GM21786 (cell line): Measurements from ENCODE around the gene PALLD.
"Not testable (repeated sequence)": the region's sequence is repeated elsewhere in the genome, so short reads cannot be mapped to it uniquely, and the experiment has no call there.

Experiments used
- ATAC-seq: cut with Tn5 transposase; IDR thresholded peaks from one replicate; pipeline ENCODE4 v1.9.1; 2021; ENCODE audit not compliant: unreplicated experiment

The PALLD gene

DNA sequence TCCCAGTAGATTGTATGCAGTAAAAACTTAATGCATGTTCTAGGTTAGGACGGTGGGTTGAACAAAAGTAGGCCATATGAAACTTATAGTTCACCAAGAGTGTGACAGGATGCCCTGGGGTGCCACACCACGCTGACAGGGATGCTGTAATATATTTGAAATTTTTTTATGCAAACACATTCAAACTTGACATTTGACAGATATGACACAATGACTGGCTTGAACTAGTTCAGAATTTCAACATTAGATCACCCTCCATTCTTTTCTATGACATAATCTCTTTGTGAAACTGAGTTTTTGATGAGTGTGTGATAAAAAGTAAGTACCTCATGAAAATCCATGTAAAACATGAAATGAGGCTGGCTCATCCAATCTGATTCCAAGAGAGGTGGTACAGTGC is 198.4 kb downstream of the PALLD start:
- no peak for ATAC-seq

DNA sequence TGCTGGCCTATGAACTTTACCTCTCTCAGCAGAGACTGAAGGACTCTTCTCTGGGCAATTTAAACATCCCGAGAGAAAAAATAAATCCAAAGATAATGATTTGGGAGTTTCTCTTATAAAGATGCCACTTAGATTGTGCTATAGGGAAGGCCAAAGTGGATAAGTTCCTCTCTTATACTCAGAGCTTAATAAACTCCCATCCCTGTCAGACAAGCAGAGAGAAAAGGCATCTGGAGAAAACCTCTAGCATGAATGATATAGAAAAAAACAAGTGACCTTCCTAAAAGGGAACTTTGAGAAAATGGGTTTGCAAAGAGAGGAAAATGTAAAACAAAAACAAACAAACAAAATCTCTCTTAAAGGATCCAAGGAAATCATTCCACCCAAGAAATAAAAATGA is 199.4 kb downstream of the PALLD start:
- no peak for ATAC-seq

DNA sequence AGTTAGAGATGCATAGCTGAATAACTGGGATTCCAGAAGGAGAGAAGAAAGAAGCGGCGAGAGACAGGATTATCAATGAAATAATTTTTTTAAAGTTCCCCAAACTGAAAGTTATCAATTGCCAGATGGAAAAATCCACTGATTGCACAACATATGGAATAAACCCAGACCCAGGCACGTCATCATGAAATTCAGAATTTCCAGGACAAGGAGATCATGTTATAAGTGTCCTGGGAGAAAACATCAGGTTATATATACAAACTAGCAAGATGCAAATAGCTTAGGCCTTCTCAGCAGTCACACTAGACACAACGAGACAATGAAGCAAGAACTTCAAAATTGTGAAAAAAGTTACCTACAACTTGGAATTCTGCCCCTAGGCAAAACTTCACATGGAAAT is 200.0 kb downstream of the PALLD start:
- ATAC-seq: no peak

DNA sequence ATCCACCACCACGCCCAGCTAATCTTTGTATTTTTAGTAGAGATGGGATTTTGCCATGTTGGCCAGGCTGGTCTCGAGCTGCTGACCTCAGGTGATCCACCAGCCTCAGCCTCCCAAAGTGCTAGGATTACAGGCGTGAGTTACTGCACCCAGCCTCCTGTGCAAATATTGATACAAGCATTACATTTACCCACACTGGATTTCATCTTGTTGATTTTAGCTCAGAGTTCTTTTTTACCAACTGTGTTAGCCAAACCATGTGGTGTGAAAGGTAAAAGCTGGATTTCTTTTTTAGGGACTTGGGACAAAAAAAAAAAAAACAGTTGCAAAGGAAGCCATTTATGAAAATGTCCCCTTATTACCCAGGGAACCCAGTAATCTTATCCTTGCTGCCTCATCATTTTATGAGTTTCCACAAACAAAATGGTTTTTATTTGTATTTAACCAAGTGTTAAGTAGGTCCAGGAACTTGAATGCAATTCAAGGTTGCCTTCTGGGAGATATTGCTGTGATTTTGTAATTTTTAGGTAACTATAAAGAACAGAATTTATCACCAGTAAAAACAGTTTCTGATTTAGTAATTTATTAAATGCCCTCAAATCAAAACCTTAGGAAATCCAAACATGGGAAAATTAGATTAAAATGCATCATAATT is 202.5 kb downstream of the PALLD start:
- ATAC-seq: no peak

DNA sequence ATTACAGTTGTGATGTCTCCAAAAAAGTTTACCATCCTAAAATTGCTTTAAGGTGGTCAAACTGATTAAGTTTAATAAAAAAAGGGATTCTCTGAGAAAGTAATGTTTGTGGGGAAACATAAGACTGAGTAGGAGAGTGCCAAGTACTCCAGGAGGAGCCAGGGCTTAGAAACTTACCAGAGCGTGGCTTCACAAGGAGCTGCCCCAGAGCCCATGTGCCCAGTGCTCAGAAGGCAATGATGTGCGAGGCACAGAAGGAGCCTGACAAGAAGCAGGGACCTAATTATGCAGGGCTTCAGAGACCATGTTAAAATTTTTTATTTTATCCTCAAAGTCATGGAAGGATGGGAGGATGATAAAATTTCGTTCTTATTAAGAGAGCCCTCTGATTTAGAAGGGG is 204.2 kb downstream of the PALLD start:
- no peak for ATAC-seq

DNA sequence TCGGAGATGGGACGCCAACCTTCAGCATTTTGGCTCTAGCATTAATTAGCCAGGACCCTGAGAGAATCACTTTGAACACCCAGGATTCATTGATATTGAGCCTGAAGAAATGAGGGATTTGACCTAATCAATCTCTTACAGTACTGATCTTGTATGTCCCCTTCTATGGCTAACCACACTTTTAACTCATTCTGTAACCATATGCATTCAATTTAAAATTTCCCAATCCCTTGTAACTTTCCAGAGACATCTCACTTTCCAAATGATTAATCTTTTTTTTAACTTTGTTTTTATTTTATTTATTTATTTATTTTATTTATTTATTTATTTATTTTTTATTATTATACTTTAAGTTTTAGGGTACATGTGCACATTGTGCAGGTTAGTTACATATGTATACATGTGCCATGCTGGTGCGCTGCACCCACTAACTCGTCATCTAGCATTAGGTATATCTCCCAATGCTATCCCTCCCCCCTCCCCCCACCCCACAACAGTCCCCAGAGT is 205.8 kb downstream of the PALLD start:
- not testable (repeated sequence) for ATAC-seq

DNA sequence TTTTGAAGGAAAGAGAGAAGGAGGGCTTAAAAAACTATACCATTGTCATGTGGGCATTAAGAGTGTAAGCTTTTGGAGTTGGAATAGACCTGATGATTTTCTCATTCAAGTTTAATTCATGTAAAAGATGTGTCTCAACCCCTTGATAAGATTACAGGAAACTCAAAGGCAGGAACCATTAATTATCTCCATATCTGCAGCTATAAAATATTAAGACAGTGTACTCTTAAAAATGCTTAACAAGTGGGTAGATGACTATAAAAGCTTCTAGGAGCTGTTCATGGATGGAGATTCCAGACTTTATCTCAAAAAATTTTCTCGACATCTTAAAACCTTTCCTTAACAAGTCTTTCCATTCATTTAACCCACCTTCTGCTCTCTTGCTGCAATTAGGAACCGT is 208.3 kb downstream of the PALLD start:
- no peak for ATAC-seq

DNA sequence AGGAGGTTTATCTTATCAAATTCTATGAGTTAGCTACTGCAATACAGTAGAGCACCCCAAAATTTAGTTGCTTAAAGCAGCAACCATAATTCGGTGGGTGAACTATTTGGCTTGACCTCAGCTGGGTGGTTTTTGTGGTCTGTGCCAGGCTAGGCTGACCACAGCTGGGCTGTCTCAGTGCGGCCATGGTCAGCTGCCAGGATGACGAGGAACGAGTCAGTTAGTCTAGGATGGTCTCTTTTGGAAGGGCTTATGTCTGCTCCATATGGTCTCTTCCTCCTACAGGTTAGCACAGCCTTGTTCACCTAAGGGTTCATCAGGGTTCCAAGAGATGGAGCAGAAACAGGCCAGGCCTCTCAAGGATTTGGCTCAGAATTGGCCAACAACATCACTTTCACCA is 210.4 kb downstream of the PALLD start:
- ATAC-seq: no peak

DNA sequence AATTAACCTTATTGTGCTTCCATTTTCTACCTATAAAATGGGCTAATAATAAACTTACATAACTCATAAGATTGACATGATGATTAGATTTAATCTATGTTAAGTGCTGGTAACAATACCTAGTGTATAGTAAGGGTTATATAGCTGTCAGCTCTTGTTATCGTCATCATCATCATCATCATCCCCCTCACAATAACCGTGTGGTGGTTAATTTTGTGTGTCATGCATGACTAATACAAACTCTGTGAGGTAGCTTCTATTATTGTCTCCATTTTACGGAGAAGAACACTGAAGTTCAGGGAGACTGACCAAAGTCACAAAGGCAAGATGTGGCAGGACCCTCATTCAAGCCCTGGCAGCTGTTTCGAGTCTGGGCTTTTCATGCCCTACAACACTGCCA is 211.3 kb downstream of the PALLD start:
- ATAC-seq: no peak

DNA sequence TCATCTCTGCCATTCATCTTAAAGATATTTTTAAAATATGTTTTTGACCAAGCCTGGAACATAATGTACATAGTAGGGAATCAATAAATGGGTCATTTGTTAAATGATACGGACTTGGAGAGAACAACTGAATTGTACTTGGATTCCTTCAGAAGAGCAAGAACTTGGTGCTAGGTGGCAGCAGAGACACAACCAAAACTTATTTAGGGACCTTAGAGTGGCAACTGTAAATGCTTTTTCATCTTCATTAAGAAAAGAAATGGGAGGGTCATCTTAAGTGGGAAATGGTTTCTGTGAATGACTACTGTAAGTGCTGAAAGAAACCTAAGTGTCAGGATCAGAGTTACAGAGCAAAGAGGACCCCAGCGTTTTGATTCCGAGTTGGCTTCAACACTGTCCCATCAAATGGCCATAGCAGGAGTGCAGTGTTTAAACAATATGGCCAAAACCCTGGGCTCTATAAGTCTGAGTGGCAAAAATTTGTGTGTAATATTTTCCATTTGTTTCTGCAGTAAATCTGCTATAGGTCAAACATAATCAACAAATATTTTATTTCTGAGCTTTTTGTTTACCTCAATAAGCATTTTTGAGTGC is 213.6 kb downstream of the PALLD start:
- no peak for ATAC-seq

DNA sequence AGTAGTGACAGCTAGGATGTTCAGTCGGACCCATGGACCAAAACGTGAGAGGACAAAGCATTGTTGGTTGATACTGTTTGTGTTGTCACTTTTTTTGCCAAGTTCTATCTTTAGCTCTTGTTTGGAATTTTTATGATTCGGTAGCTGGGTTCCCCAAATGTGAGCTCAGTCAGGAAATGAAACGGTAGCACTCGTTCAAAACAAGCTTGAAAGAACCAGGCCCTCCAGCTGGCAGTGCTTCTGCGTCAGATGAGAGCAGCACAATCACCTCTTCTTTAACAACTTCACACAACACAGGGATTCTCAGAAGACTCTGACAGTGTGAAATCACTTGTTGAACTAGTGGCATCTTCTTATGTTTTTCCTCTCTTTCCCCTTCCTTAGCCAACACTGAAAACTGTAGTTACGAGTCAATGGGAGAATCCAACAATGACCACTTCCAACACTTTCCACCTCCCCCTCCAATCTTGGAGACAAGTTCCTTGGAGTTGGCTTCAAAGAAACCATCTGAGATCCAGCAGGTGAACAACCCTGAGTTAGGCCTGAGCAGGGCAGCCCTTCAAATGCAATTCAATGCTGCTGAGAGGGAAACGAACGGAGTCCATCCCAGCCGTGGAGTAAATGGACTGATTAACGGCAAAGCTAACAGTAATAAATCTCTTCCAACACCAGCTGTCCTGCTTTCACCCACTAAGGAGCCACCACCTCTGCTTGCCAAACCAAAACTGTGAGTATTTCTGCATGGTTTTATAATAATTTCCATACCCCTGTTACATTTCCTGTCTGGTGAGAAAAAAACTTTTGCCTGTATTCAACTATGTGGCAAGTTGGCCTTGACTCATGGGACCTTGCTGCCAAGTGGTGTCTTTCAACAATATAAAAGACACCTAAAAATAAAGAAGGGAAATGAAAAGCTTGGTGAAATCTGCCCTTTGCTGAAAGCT is 214.6 kb downstream of the PALLD start:
- ATAC-seq: no peak

DNA sequence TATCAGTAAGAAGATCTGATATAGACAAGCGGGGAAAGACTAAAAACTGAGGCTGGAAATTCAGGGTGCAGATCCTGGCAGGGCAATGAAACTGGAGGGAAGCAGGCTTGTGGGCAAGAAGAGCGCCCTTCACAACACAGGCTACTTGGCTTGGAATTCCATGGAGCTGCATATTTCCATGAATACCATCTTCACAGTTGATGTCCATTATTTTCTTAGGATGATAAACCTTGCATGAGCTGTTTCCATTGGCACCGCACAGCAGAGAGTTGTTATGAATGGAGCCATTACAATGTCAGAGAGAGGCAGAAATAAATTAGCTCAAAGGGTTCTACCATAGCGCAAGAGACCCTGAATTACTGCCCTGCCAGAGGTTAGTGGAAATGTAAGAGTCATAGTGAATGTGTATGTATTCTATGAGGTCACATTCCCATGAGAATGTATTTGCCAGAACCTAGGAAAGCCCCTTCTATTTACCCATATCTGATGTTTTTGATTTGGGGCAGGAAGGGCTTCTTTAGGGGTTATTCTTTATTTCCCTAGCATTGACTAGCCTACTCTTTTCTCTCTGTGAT is 215.6 kb downstream of the PALLD start:
- no peak for ATAC-seq

DNA sequence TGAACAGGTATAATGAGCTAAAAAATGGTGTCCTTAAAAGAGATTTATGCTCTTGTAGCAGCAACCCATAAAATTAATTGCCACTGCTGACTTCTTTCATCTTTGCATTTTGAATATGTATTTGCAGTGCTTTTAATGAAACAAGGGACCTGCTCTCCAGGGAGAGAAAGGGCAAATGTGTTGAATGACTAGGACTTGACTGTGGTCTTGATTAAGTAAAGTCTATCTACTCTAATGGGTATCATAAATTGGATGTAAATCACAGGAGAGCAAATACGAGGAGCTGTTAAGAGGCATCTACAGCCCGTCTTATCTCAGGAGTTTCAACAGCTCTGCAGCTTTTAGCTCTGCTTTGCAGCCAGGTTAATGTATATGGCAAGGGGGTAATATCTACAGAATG is 216.4 kb downstream of the PALLD start:
- ATAC-seq: no peak

DNA sequence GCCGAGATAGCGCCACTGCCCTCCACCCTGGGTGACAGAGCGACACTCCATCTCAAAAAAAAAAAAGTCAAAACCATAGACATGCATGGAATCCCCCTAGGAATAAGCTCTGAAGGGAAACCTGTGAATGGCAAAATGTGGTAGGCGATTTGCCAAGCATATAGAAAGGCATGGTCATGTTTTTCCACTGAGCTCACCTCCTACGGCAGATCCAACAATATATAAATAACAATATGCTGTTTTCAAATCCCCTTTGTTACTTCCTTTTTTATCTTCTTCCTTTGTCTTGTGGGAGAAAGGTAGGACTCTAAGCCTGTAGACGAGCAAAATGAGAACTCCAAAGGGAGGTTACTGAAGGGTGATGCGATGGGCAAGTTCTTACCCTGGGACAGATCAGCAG is 219.0 kb downstream of the PALLD start:
- ATAC-seq: no peak

DNA sequence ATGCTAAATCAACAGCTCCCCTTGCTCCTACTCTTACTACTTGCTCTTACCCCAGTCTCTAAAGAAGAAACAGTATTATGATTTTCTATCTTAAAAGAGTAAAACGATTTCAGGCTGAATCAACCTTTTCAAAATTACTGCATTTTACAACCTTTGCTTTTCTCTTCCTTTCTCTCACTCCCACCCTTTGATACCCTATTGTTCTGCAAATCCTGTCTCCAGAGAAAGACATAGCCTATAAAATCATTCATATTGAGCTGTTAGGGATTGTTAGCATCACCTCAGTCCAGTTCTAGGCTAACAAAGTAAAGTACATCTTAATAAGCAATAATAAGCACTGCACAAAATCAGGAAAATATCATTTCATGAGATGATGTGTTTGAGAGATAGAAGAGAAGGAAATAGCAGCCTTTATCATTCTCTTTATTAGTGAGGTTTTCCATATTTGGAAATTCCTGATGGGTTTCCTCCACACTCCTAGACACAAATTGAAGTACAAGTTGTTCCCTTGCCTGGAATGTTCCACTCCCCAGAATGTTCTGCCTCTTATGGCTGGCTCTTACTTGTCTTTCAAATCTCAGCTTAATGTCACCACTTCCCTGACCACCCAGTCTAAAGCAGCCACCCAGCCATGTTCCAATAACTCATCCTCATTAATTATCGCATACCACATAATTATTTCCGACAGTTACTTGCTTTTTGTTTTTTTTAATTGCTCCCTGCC is 219.7 kb downstream of the PALLD start:
- ATAC-seq: no peak

DNA sequence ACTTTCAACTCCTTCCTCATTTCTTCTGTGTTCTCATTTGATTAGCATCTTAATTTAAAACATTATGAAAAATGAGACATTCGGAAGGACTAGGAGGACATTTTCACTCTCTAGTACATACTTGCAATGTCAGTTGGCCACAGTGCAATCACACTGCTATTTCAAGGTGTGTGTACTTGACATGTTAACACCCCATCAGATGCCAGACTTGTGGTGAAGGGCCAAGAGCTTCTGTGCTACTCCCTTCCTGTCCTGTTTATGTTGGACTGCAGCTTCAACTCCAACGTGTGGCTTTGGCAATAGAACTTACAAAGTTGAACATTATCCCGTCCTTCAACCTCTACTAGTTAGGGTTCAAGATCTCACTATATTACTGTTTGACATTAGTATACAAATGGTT is 221.0 kb downstream of the PALLD start:
- ATAC-seq: no peak

DNA sequence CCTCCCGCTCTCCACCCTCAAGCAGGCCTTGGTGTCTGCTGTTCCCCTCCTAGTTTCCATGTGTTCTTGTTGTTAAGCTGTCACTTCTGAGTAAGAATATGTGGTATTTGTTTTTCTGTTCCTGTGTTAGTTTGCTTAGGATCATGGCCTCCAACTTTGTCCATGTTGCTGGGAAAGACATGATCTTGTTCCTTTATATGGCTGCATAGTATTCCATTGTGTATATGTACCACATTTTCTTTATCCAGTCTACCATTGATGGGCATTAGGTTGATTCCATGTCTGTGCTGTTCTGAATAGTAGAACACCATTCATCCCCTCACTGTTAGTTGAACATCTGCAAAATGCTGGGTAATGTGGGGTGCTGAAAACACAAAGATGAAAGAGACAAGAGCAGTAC is 222.9 kb downstream of the PALLD start:
- ATAC-seq: no peak

DNA sequence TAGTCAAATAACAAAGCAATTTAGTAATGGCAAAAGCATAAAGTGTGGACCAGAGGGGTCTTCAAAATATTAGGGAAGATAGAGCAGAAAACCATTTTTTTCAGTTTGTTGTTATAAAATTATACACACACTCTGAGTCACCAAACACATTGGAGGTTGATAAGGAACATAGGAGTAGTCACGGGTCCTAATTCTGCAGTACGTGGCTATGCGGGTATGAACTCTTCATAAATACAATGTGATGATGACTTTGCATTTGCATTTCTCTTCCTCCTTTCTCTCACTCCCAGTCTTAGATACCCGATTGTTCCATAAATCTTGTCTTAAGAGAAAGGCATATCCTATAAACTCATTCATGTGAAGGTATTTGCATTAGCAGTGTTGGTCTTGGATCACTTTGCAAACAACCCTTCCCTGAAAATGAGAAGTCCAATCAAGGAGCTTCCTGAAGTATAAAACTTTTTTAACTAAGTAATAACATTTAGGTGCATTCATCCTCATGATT is 223.6 kb downstream of the PALLD start:
- no peak for ATAC-seq

DNA sequence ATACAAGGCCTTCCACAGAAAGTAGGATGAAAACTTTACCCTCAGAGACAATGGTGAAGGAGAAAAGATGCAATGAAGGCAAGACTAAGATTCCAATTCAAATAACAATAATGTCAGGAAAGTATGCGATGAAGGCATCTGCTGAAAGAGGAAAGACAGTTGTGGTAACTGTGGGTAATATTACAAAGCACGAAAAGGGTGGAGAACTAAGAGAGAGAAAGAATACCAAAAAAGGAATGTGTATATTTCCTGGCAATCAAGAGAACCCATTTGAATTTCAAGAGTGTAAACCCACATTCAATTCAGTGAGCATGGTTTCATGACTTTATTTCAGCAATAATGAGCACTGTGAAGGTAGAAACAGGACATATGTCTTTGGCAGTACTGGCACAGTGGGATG is 225.5 kb downstream of the PALLD start:
- no peak for ATAC-seq

DNA sequence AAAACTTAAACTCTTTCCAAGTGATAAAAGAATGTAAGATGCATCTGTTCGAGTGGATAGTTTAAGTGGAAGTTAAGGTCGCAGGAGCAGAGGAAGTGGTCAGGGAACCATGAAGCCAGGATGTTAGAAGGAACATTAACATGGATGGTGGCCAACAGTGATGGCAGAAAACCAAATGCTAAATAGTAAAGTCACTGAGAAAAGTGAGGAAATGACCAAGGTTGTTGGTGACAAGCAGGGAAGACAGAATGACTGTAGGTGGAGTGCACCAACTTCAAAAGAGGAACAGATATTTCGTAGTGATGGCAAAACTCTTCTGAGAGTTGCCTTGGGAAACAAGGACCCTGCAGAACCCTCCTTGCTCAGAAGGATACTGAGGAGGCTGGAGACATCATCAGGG is 226.2 kb downstream of the PALLD start:
- no peak for ATAC-seq

DNA sequence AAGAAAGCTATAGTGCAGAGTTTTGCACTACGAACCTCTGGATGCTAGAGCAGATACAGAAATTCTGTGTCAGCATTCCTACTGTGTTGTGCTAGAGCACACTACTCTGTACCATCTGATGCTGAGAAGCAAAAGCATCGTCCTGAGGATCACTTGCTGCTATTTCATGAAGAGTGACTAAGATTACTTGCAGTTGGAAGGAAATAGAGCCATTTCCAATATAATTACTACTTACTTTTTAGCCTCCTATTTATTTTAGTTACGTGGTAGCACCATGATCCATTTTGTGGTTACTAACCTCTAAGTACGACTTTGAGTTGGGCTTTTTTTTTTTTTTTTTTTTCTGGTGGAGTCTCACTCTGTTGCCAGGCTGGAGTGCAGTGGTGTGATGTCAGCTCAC is 226.7 kb downstream of the PALLD start:
- no peak for ATAC-seq
